Natural killer cell (primary cell): ENCODE measurements around the gene ROCK1. TPM values are rescaled to one million over a fixed set of nuclear protein-coding genes. Genes with fewer than 3 reads are reported as not detected.

Experiments
- ATAC-seq, 3 donors: fragments of 150-1000 bp in 2 of 3; fragments of 200-7000 bp in 1 of 3; cut with Tn5 transposase; 1 replicate in 1 of 3; 2 replicates in 2 of 3; pipeline ENCODE4 v1.10.0; 2021; ENCODE audit warnings: mild to moderate bottlenecking in 2 of 3, moderate library complexity in 2 of 3
- DNase-seq, 2 donors: peaks; one replicate each; pipeline versions ENCODE4 v3.0.0 to v3.0.0-alpha.2; 2013 to 2021; ENCODE audit warnings: mixed read lengths in 1 of 2
- H3K27ac ChIP-seq: one replicate; pipeline ENCODE4 v1.5.1; 2013; ENCODE audit warnings: mild to moderate bottlenecking, low read length
- H3K27me3 ChIP-seq: one replicate; pipeline ENCODE4 v1.6.1; 2013; ENCODE audit warnings: low read length; ENCODE audit not compliant: control insufficient read depth, insufficient read depth
- H3K36me3 ChIP-seq: one replicate; pipeline ENCODE4 v1.6.1; 2013; ENCODE audit warnings: low read length; ENCODE audit not compliant: control insufficient read depth, insufficient read depth
- H3K4me1 ChIP-seq: one replicate; pipeline ENCODE4 v1.6.1; 2013; ENCODE audit warnings: low read length; ENCODE audit not compliant: control insufficient read depth, insufficient read depth
- H3K4me3 ChIP-seq: one replicate; pipeline ENCODE4 v1.5.1; 2013; ENCODE audit warnings: low read length
- H3K9me3 ChIP-seq: one replicate; pipeline ENCODE4 v1.6.1; 2013; ENCODE audit warnings: low read length; ENCODE audit not compliant: control insufficient read depth, insufficient read depth
- H3K27ac Mint-ChIP-seq, 2 donors: one replicate each; pipeline ENCODE4 v1.8.0; 2022; ENCODE audit warnings: mild to moderate bottlenecking in 2 of 2, mixed read lengths in 2 of 2, moderate library complexity in 1 of 2
- H3K27me3 Mint-ChIP-seq, 2 donors: one replicate each; pipeline ENCODE4 v1.8.0; 2022; ENCODE audit warnings: low read depth in 2 of 2, mixed read lengths in 2 of 2
- H3K36me3 Mint-ChIP-seq: one replicate; pipeline ENCODE4 v1.8.0; 2022; ENCODE audit warnings: mixed read lengths
- H3K4me1 Mint-ChIP-seq, 2 donors: one replicate each; pipeline ENCODE4 v1.8.0; 2022; ENCODE audit warnings: mixed read lengths in 2 of 2
- H3K4me3 Mint-ChIP-seq: one replicate; pipeline ENCODE4 v1.8.0; 2022; ENCODE audit warnings: mild to moderate bottlenecking, moderate library complexity, mixed read lengths
- H3K9me3 Mint-ChIP-seq, 2 donors: one replicate each; pipeline ENCODE4 v1.8.0; 2022; ENCODE audit warnings: mixed read lengths in 2 of 2
- WGBS: methylation state at CpG from one replicate; pipeline ENCODE4 v1.1.7; 2013; ENCODE audit warnings: missing lambda C conversion rate; ENCODE audit not compliant: insufficient coverage; 5-methylcytosine and 5-hydroxymethylcytosine counted together
- intact Hi-C: fragments of 100-400 bp; cut with micrococcal nuclease; formaldehyde crosslinking; loops from one replicate; pipeline ENCODE4 v1.14.2; 2022
- total RNA-seq, 4 donors: library from RNA; stranded (reverse); fragments of 120-200 nt in 1 of 4; gene quantifications; one replicate each; pipeline versions ENCODE4 v1.2.3 to v1.2.4, GENCODE V29; 2013 to 2022
- TF ChIP-seq, protein P1 (sequence below): fragments of 200-600 bp; IDR thresholded peaks from one replicate; pipeline ENCODE4 v1.8.0; 2022; ENCODE audit warnings: antibody characterized with exemption

Gene ROCK1
- total RNA-seq, 3 donors from 2014 or later (not counting 1 experiment from before 2014, with no cell fraction given) = 139 to 152 (median 149) TPM

DNA sequence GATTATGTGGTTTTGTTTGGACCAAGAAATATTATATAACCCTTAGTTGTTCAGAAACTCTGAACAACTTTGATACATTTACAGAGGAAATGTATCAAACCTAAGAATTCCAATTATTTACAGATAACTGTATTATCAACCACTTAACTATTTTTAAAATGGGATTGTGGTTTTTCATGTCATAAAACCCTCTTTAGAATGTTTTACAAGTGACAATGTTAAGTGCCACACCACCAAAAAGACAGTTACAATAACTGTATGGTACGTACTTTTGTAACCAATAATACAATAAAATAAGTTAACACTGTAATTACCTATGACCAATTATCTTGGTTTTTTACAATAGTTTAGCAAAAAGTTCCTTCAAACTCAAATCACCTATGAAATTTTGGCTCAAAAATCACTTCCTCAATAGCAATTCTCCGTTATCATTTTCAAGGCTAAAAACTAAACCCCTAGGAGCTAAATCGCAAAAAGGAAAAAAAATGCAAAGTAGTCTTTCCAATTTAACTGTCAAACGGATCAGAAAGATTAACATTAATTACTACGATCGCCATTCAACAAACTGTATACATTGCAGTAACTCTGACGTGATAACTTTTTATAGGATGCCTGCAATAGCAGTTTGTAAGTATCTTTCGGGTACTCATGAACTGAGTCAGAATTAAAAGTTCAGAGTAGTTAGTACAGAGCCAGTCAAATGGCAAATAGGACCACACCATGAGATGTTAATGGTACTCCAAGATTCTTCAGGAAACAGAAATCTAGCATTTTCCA lies 1.5 kb downstream of the ROCK1 start:
- ATAC-seq (no peak), DNase-seq (no peak)
- intact Hi-C loops = loop anchor here (5.0 kb wide), 1 partner anchor 63 kb away; no protein-coding TSS in a partner anchor
- WGBS = 0% methylated on average over 7 of the region's 8 CpGs
- Mint-ChIP-seq H3K4me1 (peaks cover 11 to 16% of the 10 kb centered on the region in 2 donors), H3K36me3 (no peaks in the 10 kb centered on the region), H3K4me3 (no peak overlapping the region), H3K27ac (peak overlapping the region; percentile 93), H3K9me3 (no peaks in the 10 kb centered on the region), H3K27me3 (no peaks in the 10 kb centered on the region)
- Histone ChIP-seq H3K4me3 (peak overlapping the region; percentile 92), H3K36me3 (no peaks in the 10 kb centered on the region), H3K27me3 (no peaks in the 10 kb centered on the region), H3K4me1 (peaks cover 13% of the 10 kb centered on the region), H3K27ac (peak overlapping the region; percentile 95), H3K9me3 (no peaks in the 10 kb centered on the region)
- TF ChIP-seq, protein P1, sequence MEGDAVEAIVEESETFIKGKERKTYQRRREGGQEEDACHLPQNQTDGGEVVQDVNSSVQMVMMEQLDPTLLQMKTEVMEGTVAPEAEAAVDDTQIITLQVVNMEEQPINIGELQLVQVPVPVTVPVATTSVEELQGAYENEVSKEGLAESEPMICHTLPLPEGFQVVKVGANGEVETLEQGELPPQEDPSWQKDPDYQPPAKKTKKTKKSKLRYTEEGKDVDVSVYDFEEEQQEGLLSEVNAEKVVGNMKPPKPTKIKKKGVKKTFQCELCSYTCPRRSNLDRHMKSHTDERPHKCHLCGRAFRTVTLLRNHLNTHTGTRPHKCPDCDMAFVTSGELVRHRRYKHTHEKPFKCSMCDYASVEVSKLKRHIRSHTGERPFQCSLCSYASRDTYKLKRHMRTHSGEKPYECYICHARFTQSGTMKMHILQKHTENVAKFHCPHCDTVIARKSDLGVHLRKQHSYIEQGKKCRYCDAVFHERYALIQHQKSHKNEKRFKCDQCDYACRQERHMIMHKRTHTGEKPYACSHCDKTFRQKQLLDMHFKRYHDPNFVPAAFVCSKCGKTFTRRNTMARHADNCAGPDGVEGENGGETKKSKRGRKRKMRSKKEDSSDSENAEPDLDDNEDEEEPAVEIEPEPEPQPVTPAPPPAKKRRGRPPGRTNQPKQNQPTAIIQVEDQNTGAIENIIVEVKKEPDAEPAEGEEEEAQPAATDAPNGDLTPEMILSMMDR = no peak

DNA sequence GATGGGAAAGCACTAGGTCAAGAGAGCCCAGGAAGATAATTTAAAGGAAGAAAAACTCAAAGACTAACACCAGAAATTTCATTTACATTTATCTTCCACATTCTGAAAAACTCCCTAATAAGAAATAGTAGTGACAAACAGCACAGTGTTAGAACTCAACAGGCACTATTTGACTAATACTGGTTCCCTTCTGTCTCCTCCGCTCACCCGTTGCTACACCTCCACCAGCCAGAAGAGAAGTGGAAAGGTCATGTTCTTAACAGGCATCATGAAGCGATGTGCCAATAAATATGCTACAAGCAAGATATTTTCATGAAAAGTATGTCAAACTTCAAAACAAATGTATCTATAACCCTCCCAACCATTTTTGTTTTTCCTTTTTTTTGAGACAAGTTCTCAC lies 5.7 kb downstream of the ROCK1 start:
- TF ChIP-seq, protein P1 = no peak
- H3K27me3 Mint-ChIP-seq = no peaks in the 10 kb centered on the region
- H3K9me3 Mint-ChIP-seq = no peaks in the 10 kb centered on the region
- H3K27ac Mint-ChIP-seq = peak overlapping the region; percentile 29 to 65
- H3K36me3 ChIP-seq = no peaks in the 10 kb centered on the region
- no peak overlapping the region for H3K4me3 ChIP-seq
- ATAC-seq (no peak), DNase-seq (no peak)
- H3K4me3 Mint-ChIP-seq = peak overlapping the region; percentile 60
- H3K27ac ChIP-seq = no peak overlapping the region
- intact Hi-C loops = no loop called here
- peaks cover 19% of the 10 kb centered on the region for H3K4me1 ChIP-seq
- H3K36me3 Mint-ChIP-seq = no peaks in the 10 kb centered on the region
- 57% methylated on average over 3 of the region's 3 CpGs for WGBS
- H3K9me3 ChIP-seq = no peaks in the 10 kb centered on the region
- no peaks in the 10 kb centered on the region for H3K27me3 ChIP-seq
- peaks cover 26 to 31% of the 10 kb centered on the region in 2 donors for H3K4me1 Mint-ChIP-seq

DNA sequence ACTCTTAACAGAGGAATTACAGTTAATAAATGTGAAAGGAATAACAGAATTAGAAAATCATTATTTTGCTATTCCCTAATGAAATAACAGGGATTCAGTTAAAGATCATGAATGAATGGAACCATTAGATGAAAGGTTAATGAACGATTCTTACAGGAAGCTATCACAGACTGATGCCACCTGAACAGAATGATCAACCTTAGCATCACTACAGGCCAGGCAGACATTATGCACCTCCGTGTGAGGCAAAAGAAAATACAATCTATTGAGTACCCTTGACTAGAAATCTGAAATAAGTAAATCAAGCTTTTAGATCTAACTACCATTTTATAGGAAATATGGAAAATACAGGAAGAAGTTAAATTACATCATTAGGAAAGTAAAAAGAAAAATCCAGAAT lies 10.4 kb downstream of the ROCK1 start:
- ATAC-seq (no peak), DNase-seq (no peak)
- Histone ChIP-seq H3K36me3 (no peaks in the 10 kb centered on the region), H3K4me3 (no peak overlapping the region), H3K27ac (no peak overlapping the region), H3K27me3 (no peaks in the 10 kb centered on the region), H3K9me3 (no peaks in the 10 kb centered on the region), H3K4me1 (peaks cover 20% of the 10 kb centered on the region)
- Mint-ChIP-seq H3K4me1 (peaks cover 64 to 65% of the 10 kb centered on the region in 2 donors), H3K27me3 (no peaks in the 10 kb centered on the region), H3K9me3 (no peaks in the 10 kb centered on the region), H3K4me3 (peak overlapping the region; percentile 22), H3K36me3 (no peaks in the 10 kb centered on the region), H3K27ac (peak overlapping the region; percentile 37 to 67)
- intact Hi-C loops = no loop called here
- TF ChIP-seq, protein P1 = no peak
- WGBS = 100% methylated on average over 1 of the region's 2 CpGs
